Calu3 (cell line): ENCODE results near the gene IFI27L2. TPM values are rescaled to one million over a fixed set of nuclear protein-coding genes. Genes with fewer than 3 reads are reported as not detected.

Experiments
- BruUV-seq: library from RNA; stranded (reverse); fragments of 400-500 nt; replicated peaks from 2 replicates; lab custom pipeline; 2021; lab: Mats Ljungman, UMichigan
- CTCF ChIA-PET: fragments of 300-600 bp; sonication (Branson Sonifier 250); formaldehyde crosslinking; loops from one replicate; lab custom pipeline; 2022; ENCODE audit warnings: antibody characterized with exemption; lab: Charles Lee
- DNase-seq: peaks from one replicate; pipeline ENCODE4 v3.0.0; 2022
- H3K27ac Mint-ChIP-seq: one replicate; pipeline ENCODE4 v1.8.0; 2022; ENCODE audit warnings: mixed read lengths; ENCODE audit not compliant: unreplicated experiment
- H3K27me3 Mint-ChIP-seq: one replicate; pipeline ENCODE4 v1.8.0; 2022; ENCODE audit warnings: mixed read lengths; ENCODE audit not compliant: unreplicated experiment
- H3K36me3 Mint-ChIP-seq: one replicate; pipeline ENCODE4 v1.8.0; 2022; ENCODE audit warnings: mild to moderate bottlenecking, moderate library complexity, mixed read lengths; ENCODE audit not compliant: insufficient read depth, unreplicated experiment
- H3K4me1 Mint-ChIP-seq: one replicate; pipeline ENCODE4 v1.8.0; 2022; ENCODE audit warnings: mild to moderate bottlenecking, low read depth, mixed read lengths; ENCODE audit not compliant: unreplicated experiment
- H3K4me3 Mint-ChIP-seq: one replicate; pipeline ENCODE4 v1.8.0; 2022; ENCODE audit warnings: mild to moderate bottlenecking, low read depth, moderate library complexity, mixed read lengths; ENCODE audit not compliant: unreplicated experiment
- H3K9me3 Mint-ChIP-seq: one replicate; pipeline ENCODE4 v1.8.0; 2022; ENCODE audit warnings: low read depth, mixed read lengths; ENCODE audit not compliant: unreplicated experiment
- CTCF ChIP-seq: fragments of 200-600 bp; IDR thresholded peaks from one replicate; pipeline ENCODE4 v1.8.0; 2022; ENCODE audit warnings: antibody characterized with exemption; ENCODE audit not compliant: unreplicated experiment
- intact Hi-C: fragments of 100-400 bp; cut with micrococcal nuclease; formaldehyde crosslinking; loops from one replicate; pipeline ENCODE4 v1.10.0; 2022; ENCODE audit not compliant: unreplicated experiment
- total RNA-seq: library from RNA; stranded (reverse); gene quantifications from 2 replicates; pipeline ENCODE4 v1.2.3, GENCODE V29; 2022

Gene IFI27L2
- total RNA-seq, 1 experiment from 2014 or later: 40.4 TPM

- Mint-ChIP-seq H3K27ac (no peak overlapping the region), H3K36me3 (peaks cover 17% of the 10 kb centered on the region), H3K9me3 (no peaks in the 10 kb centered on the region), H3K27me3 (no peaks in the 10 kb centered on the region), H3K4me3 (no peak overlapping the region), H3K4me1 (peaks cover 14% of the 10 kb centered on the region)
- no TSS peak for BruUV-seq
- intact Hi-C loops: loop anchor here (2.0 to 5.0 kb wide), 2 partner anchors 265 to 280 kb away; no protein-coding TSS in a partner anchor
- peak; percentile 74 for DNase-seq
- CTCF ChIA-PET: interaction anchor here (0.8 to 1.6 kb wide), 7 partner anchors 66 to 354 kb away, joined by 3 to 6 read pairs (median 3); no protein-coding TSS in a partner anchor
- peak; percentile 63 for TF ChIP-seq CTCF
These were observed 3.0 kb upstream of the IFI27L2 start for GRCh38 chr14:94132285-94132887.

DNA sequence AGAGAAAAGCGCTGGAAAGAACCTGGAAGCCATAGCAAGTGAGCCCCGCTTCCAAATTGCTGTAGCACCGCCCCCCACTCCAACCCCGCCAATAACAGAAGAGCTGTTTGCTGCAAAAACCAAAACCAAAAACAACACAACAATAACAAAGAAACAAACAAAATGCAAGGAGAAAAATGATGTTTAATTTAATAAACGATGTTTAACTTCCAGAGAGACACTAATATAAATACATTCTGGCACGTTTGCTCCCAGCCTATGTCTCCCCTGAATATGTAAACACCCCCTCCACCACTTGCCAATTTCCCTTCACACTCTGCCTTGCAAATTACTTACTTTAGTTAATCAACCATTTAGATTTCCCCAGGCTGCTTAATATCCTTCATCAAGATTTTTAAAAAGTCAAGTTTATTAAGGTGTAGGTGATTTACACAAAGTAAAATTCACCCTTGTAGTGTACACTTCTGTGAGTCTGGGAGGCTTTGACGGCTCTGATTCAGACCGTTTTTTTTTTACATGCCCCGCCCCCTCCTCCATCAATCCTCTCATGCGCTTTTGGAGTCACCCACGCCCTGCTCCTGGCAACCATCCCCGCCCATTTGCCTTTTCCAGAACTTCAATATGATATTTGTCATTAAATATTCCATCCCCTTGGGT lies 482 bp upstream of the IFI27L2 start:
- H3K4me3 Mint-ChIP-seq: peak overlapping the region; percentile 86
- H3K9me3 Mint-ChIP-seq: no peaks in the 10 kb centered on the region
- no TSS peak for BruUV-seq
- H3K27me3 Mint-ChIP-seq: no peaks in the 10 kb centered on the region
- CTCF ChIA-PET: interaction anchor here (0.6 to 0.7 kb wide), 5 partner anchors 101 to 691 kb away, joined by 3 to 6 read pairs (median 3); no protein-coding TSS in a partner anchor
- H3K27ac Mint-ChIP-seq: peak overlapping the region; percentile 37
- DNase-seq: peak; percentile 41
- H3K4me1 Mint-ChIP-seq: peaks cover 14% of the 10 kb centered on the region
- H3K36me3 Mint-ChIP-seq: peaks cover 17% of the 10 kb centered on the region
- intact Hi-C loops: loop anchor here (5.0 kb wide), 1 partner anchor 267 kb away; no protein-coding TSS in a partner anchor
- TF ChIP-seq CTCF: peak; percentile 2

DNA sequence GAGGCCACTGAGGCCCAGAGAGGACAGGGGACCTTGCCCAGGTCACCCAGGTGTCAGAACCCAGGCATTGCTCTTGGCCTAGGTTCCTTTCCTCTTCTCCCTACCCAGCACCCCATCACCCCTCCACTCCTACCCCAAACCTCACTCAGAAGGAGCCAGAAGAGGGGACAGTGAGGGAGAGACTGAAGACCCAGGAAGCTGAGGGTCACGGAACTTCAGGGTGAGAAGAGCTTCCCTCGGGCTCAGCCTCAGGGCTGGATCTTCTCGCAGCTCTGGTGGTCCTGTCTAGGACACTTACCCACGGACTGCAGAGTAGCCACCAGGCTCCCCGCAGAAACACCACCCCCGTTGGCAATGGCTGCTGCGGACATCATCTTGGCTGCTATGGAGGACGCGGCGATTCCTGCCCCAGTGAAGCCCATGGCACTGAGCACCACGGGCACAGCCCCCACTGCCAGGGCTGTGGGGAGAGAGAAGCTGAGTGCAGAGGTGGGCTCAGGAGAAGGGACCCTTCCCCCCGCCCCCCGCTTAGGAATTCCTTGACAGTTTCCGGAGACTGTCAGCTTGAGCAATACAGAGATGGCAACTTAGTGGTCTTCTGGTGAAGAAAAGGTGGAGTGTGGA lies 1.1 kb downstream of the IFI27L2 start:
- H3K27ac Mint-ChIP-seq: no peak overlapping the region
- H3K27me3 Mint-ChIP-seq: no peaks in the 10 kb centered on the region
- no peak for DNase-seq
- BruUV-seq: no TSS peak
- intact Hi-C loops: no loop called here
- H3K4me1 Mint-ChIP-seq: peaks cover 22% of the 10 kb centered on the region
- H3K9me3 Mint-ChIP-seq: no peaks in the 10 kb centered on the region
- no peak for TF ChIP-seq CTCF
- H3K36me3 Mint-ChIP-seq: peaks cover 17% of the 10 kb centered on the region
- peak overlapping the region; percentile 86 for H3K4me3 Mint-ChIP-seq
- CTCF ChIA-PET: interaction anchor here (0.6 to 1.0 kb wide), 2 partner anchors 31 to 92 kb away, joined by 3 to 7 read pairs; no protein-coding TSS in a partner anchor

- Mint-ChIP-seq H3K36me3 (peaks cover 17% of the 10 kb centered on the region), H3K4me3 (no peak overlapping the region), H3K4me1 (peaks cover 25% of the 10 kb centered on the region), H3K9me3 (peaks cover 2% of the 10 kb centered on the region), H3K27me3 (no peaks in the 10 kb centered on the region), H3K27ac (no peak overlapping the region)
- no peak for DNase-seq
- no peak for TF ChIP-seq CTCF
- CTCF ChIA-PET: no interaction called here
- intact Hi-C loops: no loop called here
- no TSS peak for BruUV-seq
These were observed 2.1 kb downstream of the IFI27L2 start for GRCh38 chr14:94127330-94127729.
